HCT116 (cell line): ENCODE data around the gene XKR8.

ENCODE experiments used
- CBX3 ChIP-seq: IDR thresholded peaks from 2 replicates; pipeline ENCODE4 v1.6.1; 2012; ENCODE audit warnings: low read depth
- CEBPB ChIP-seq: IDR thresholded peaks from 2 replicates; pipeline ENCODE4 v1.6.1; 2012; ENCODE audit warnings: low read depth
- EGR1 ChIP-seq: IDR thresholded peaks from 2 replicates; pipeline ENCODE4 v1.6.1; 2012; ENCODE audit warnings: low read depth
- EZH2 ChIP-seq: fragments of 200-600 bp; sonication (generic); IDR thresholded peaks from 2 replicates; pipeline ENCODE4 v1.6.1; 2017; ENCODE audit warnings: antibody characterized with exemption, mixed run types
- EZH2phosphoT487 ChIP-seq: fragments of 200-600 bp; IDR thresholded peaks from 2 replicates; pipeline ENCODE4 v1.6.1; 2018; ENCODE audit warnings: antibody characterized with exemption, borderline replicate concordance
- JUND ChIP-seq: IDR thresholded peaks from 2 replicates; pipeline ENCODE4 v1.6.1; 2012
- POLR2A ChIP-seq: IDR thresholded peaks from 2 replicates; pipeline ENCODE4 v1.7.0; 2011; ENCODE audit warnings: borderline replicate concordance; ENCODE audit not compliant: insufficient read depth, insufficient read length; ENCODE audit errors: extremely low read depth
- POLR2AphosphoS5 ChIP-seq: IDR thresholded peaks from 2 replicates; pipeline ENCODE4 v1.6.1; 2011; ENCODE audit warnings: mild to moderate bottlenecking, low read depth, low read length, moderate library complexity
- SP1 ChIP-seq: IDR thresholded peaks from 2 replicates; pipeline ENCODE4 v1.6.1; 2012; ENCODE audit warnings: low read depth
- SRF ChIP-seq: IDR thresholded peaks from 2 replicates; pipeline ENCODE4 v1.6.1; 2012; ENCODE audit warnings: low read depth
- TF ChIP-seq, protein P1 (sequence below), 3 experiments: fragments of 200-600 bp in 1 of 3; sonication (generic) in 1 of 3; IDR thresholded peaks in 2 of 3; conservative IDR thresholded peaks in 1 of 3; 2 replicates each; pipeline ENCODE4 v1.5.1; 2012 to 2017; ENCODE audit warnings: low read depth in 2 of 3, low read length in 2 of 3, antibody characterized with exemption in 1 of 3, borderline replicate concordance in 1 of 3, control low read depth in 1 of 3, mild to moderate bottlenecking in 1 of 3, mixed read lengths in 1 of 3, mixed run types in 1 of 3, moderate library complexity in 1 of 3; ENCODE audit not compliant: insufficient read depth in 1 of 3

DNA sequence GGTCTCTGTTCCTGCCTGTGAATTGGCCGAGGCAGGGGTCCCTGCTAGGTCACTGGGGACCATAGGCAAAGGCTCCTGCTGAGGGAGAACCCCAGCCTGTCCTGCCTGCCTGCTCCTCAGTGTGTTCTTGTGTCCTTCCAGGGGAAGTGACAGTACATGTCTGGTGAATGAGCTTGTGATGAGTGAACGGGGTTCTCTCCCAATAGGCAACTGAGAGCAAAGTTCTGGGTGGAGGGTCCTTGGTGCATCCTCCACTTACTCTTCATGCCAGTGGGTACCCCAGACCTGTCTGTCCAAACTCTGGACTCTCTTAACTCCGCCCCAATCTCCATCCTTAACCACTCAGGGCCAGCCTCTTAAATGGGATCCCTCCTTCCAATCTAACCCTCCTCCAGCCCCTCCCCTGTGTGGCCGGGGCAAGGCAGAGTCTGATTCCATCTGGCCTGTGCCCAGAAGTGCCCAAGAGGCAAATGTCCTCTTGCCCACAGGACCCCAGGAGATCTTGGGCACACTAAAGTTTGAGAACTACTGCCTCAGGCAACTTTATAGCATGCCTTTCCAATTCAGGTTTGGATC, 2.0 kb downstream of the XKR8 start:
- TF ChIP-seq CBX3 (no peak), EZH2phosphoT487 (no peak), JUND (no peak), SRF (no peak), POLR2AphosphoS5 (no peak), EZH2 (no peak), POLR2A (no peak), SP1 (no peak), EGR1 (no peak), CEBPB (no peak)
- TF ChIP-seq, protein P1, sequence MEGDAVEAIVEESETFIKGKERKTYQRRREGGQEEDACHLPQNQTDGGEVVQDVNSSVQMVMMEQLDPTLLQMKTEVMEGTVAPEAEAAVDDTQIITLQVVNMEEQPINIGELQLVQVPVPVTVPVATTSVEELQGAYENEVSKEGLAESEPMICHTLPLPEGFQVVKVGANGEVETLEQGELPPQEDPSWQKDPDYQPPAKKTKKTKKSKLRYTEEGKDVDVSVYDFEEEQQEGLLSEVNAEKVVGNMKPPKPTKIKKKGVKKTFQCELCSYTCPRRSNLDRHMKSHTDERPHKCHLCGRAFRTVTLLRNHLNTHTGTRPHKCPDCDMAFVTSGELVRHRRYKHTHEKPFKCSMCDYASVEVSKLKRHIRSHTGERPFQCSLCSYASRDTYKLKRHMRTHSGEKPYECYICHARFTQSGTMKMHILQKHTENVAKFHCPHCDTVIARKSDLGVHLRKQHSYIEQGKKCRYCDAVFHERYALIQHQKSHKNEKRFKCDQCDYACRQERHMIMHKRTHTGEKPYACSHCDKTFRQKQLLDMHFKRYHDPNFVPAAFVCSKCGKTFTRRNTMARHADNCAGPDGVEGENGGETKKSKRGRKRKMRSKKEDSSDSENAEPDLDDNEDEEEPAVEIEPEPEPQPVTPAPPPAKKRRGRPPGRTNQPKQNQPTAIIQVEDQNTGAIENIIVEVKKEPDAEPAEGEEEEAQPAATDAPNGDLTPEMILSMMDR (IDR thresholded peaks at IDR 0.05 in 2 of 3, conservative IDR thresholded peaks at IDR 0.05 in 1 of 3; ENCODE audit: borderline replicate concordance in 1 of 3, insufficient read depth in 1 of 3, low read depth in 2 of 3, low read length in 2 of 3), result no peak
